GM12875 (cell line): Measurements from ENCODE around the gene RSPH6A.

Experiments
- H3K4me3 ChIP-seq: one replicate; pipeline ENCODE4 v1.5.1; 2011; ENCODE audit warnings: low read depth, low read length, control low read depth
- CTCF ChIP-seq: IDR thresholded peaks from 2 replicates; pipeline ENCODE4 v1.5.1; 2011; ENCODE audit warnings: low read depth, mild to moderate bottlenecking, control low read depth, inconsistent platforms, low read length, moderate library complexity, borderline replicate concordance; ENCODE audit not compliant: insufficient read depth

Gene RSPH6A

GRCh38 chr19:45769821-45770191 is 45.3 kb downstream of the RSPH6A start:
- no peak for TF ChIP-seq CTCF
- H3K4me3 ChIP-seq, result peak overlapping the region; percentile 44

DNA sequence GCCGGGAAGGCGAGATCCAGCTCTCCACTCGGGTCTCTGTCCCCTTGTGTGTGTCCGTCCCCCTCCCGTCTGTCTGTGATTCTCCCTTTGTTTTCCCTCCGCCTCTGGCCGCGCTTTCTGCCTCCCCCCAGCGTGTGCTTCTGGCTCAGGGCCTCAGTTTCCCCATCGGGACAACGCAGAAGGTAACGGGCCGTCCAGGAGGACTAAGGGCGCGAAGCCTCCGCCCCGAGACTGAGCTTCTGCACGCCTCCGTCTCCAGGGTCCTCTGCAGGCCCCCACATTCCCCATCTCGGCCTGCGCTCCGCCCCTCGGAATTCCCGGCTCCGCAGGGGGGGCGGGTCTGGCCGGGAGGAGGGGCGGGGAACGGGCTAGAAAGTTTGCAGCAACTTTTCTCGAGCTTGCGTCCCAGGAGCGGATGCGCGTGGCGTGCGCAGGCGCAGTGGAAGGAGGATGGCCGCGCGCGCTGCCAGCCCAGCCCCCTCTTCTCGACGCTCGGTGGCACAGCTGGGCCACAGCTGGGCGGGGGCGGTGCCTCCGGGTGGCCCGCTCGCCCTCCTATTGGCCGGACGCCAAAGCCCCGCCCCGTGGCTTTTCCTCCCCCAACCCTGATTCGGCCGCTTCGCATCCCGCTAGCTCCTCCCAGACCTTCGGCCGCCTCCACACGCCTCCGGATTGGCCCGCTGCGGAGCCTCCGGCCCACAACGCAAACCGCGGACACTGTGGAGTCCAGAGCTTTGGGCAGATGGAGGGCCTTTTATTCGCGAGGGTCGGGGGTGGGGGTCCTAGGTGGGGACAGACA is 45.9 kb downstream of the RSPH6A start, which contains the start of gene SIX5:
Gene SIX5 (minus strand): TSS at position 269 of the 799 bp plus-strand sequence. CDS start 408 bp downstream, outside the sequence.
- peak within 1 kb of the TSS; percentile 75 for H3K4me3 ChIP-seq
- TF ChIP-seq CTCF, result no peak

- TF ChIP-seq CTCF, result no peak
- peak overlapping the region; percentile 75 for H3K4me3 ChIP-seq
Observed at GRCh38 chr19:45768655-45768983, 46.5 kb downstream of the RSPH6A start.

DNA sequence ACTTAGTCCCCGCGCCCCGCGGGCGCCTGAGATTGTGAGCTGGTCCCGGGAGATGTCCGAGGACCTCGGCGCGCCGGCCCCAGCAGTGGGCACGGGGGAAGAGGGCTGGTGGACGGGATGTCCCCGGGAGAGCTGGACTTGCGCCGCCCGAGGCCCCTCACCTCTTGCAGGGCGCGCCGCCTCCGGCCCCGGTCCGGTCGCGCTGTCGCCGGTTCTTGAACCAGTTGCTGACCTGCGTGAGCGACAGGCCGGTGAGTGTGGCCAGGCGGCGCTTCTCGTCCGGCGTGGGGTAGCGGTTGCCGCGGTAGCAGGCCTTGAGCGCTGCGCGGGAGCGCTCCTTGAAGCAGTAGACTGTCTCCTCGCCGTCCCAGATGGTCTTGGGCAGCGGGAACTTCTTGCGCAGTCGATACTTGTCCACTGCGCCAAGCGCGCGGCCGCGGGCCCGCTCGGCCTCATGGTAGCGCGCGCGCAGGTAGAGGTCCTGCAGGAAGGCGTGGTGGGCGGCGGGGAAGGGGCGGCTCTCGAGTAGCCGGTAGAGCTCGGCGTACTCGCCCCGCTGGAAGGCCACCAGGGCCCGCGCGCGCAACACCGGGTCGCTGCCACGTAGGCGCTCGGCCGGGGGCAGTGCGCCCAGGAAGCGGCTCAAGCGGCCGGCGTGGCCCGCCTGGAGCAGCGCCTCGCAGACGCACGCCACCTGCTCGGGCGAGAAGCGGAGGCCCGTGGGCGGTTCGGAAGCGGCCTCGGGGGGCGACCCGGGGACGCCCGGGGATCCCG is 47.0 kb downstream of the RSPH6A start:
- TF ChIP-seq CTCF, result no peak

DNA sequence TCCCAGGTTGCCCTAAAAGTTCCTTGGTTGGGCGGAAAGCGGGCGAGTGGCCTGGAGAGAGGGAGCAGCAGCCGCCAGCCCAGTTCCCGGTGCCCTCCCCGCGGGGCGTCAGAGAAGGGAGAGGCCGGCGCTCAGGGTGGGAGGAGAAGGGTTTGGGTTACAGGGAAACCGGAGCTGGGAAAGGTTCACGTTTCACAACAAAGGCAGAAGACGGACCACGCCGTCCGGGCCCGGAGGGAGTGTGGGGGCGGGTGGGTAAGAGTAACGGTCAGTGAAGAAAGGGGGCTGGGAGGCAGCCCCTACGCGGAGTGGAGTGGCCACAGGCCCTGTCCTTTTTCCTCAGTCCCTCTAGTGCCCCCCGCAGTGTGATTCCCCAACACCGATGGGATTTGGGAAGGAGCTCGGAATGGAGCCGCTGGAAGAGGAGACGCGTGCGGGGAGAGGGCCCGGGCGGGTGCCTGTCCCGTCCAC is 47.7 kb downstream of the RSPH6A start:
- no peak for TF ChIP-seq CTCF
- H3K4me3 ChIP-seq, result peak overlapping the region; percentile 75

More for the DNA sequence above, 47.0 kb downstream of the RSPH6A start:
- H3K4me3 ChIP-seq, result peak overlapping the region; percentile 75

- no peak overlapping the region for H3K4me3 ChIP-seq
- TF ChIP-seq CTCF, result no peak
Observed at GRCh38 chr19:45766869-45767346, 48.2 kb downstream of the RSPH6A start.
